HAP-1 (cell line): ENCODE results near the gene PTAFR.

Experiments used
- DNase-seq, 2 experiments: peaks; one replicate each; pipeline ENCODE4 v3.0.0-alpha.2; 2016 to 2020; ENCODE audit warnings: low spot score in 2 of 2
- H3K27me3 ChIP-seq: fragments of 250-450 bp; sonication (Bioruptor Pico); 2 replicates; pipeline ENCODE4 v1.5.1; 2020; ENCODE audit warnings: low read depth, mild to moderate bottlenecking, moderate library complexity
- H3K36me3 ChIP-seq: fragments of 250-450 bp; sonication (Bioruptor Pico); replicated peaks from 2 replicates; pipeline ENCODE4 v1.5.1; 2020; ENCODE audit warnings: mild to moderate bottlenecking
- H3K4me1 ChIP-seq: fragments of 250-450 bp; sonication (Bioruptor Pico); 2 replicates; pipeline ENCODE4 v1.5.1; 2020; ENCODE audit warnings: mild to moderate bottlenecking
- H3K4me3 ChIP-seq: fragments of 250-450 bp; sonication (Bioruptor Pico); 2 replicates; pipeline ENCODE4 v1.5.1; 2020; ENCODE audit warnings: mild to moderate bottlenecking, moderate library complexity
- H3K9me3 ChIP-seq: fragments of 250-450 bp; sonication (Bioruptor Pico); 2 replicates; pipeline ENCODE4 v1.5.1; 2020; ENCODE audit warnings: mild to moderate bottlenecking, moderate library complexity
- in situ Hi-C: fragments of 300-500 bp; cut with MboI; formaldehyde crosslinking; loops from 3 replicates; pipeline ENCODE4 v1.14.3; 2020; ENCODE audit warnings: low sequenced_read_pairs, inconsistent platforms, mixed read lengths

Gene PTAFR

GRCh38 chr1:28176492-28177470 is at the start of gene PTAFR:
Gene PTAFR (minus strand): TSS chr1:28176690. CDS start chr1:28151021, 25,669 bp downstream.
- no peaks in the 10 kb centered on the region for H3K9me3 ChIP-seq
- no peaks in the 10 kb centered on the region for H3K4me1 ChIP-seq
- no peak within 1 kb of the TSS for H3K4me3 ChIP-seq
- DNase-seq, result no peak
- no peaks in the 10 kb centered on the region for H3K36me3 ChIP-seq
- H3K27me3 ChIP-seq, result no peaks in the 10 kb centered on the region
- in situ Hi-C loops, result no loop called here

GRCh38 chr1:28213315-28213714 is 36.8 kb upstream of the PTAFR start:
- no peak overlapping the region for H3K4me3 ChIP-seq
- peaks cover 6% of the 10 kb centered on the region for H3K4me1 ChIP-seq
- in situ Hi-C loops, result no loop called here
- no peaks in the 10 kb centered on the region for H3K27me3 ChIP-seq
- H3K36me3 ChIP-seq, result peaks cover 37% of the 10 kb centered on the region
- no peaks in the 10 kb centered on the region for H3K9me3 ChIP-seq
- no peak for DNase-seq

- H3K4me3 ChIP-seq, result no peak overlapping the region
- no peak for DNase-seq
- H3K27me3 ChIP-seq, result no peaks in the 10 kb centered on the region
- H3K4me1 ChIP-seq, result peaks cover 6% of the 10 kb centered on the region
- in situ Hi-C loops, result no loop called here
- H3K9me3 ChIP-seq, result no peaks in the 10 kb centered on the region
- peaks cover 55% of the 10 kb centered on the region for H3K36me3 ChIP-seq
These were observed 33.2 kb upstream of the PTAFR start for GRCh38 chr1:28209700-28210099.

GRCh38 chr1:28208818-28209441 is 32.4 kb upstream of the PTAFR start:
- H3K4me1 ChIP-seq, result peaks cover 6% of the 10 kb centered on the region
- H3K4me3 ChIP-seq, result no peak overlapping the region
- peak; percentile 47 to 69 for DNase-seq
- H3K9me3 ChIP-seq, result no peaks in the 10 kb centered on the region
- H3K36me3 ChIP-seq, result peaks cover 63% of the 10 kb centered on the region
- H3K27me3 ChIP-seq, result no peaks in the 10 kb centered on the region
- in situ Hi-C loops, result no loop called here

- no peak overlapping the region for H3K4me3 ChIP-seq
- DNase-seq, result no peak
- peaks cover 68% of the 10 kb centered on the region for H3K36me3 ChIP-seq
- no peaks in the 10 kb centered on the region for H3K9me3 ChIP-seq
- H3K4me1 ChIP-seq, result peaks cover 6% of the 10 kb centered on the region
- in situ Hi-C loops, result no loop called here
- no peaks in the 10 kb centered on the region for H3K27me3 ChIP-seq
These were observed 28.8 kb upstream of the PTAFR start for GRCh38 chr1:28205243-28205642.

- DNase-seq, result no peak
- Histone ChIP-seq H3K4me3 (no peak overlapping the region), H3K4me1 (no peaks in the 10 kb centered on the region), H3K36me3 (peaks cover 56% of the 10 kb centered on the region), H3K27me3 (no peaks in the 10 kb centered on the region), H3K9me3 (no peaks in the 10 kb centered on the region)
- in situ Hi-C loops, result no loop called here
These were observed 23.9 kb upstream of the PTAFR start for GRCh38 chr1:28200234-28200873.

- no peaks in the 10 kb centered on the region for H3K9me3 ChIP-seq
- peaks cover 48% of the 10 kb centered on the region for H3K36me3 ChIP-seq
- H3K27me3 ChIP-seq, result no peaks in the 10 kb centered on the region
- no peaks in the 10 kb centered on the region for H3K4me1 ChIP-seq
- in situ Hi-C loops, result no loop called here
- DNase-seq, result no peak
- no peak overlapping the region for H3K4me3 ChIP-seq
These were observed 23.1 kb upstream of the PTAFR start for GRCh38 chr1:28199328-28200233.

GRCh38 chr1:28197682-28198415 is 21.4 kb upstream of the PTAFR start:
- DNase-seq, result no peak
- in situ Hi-C loops, result no loop called here
- Histone ChIP-seq H3K4me1 (no peaks in the 10 kb centered on the region), H3K4me3 (no peak overlapping the region), H3K27me3 (no peaks in the 10 kb centered on the region), H3K36me3 (peaks cover 31% of the 10 kb centered on the region), H3K9me3 (no peaks in the 10 kb centered on the region)

- no peak for DNase-seq
- no peaks in the 10 kb centered on the region for H3K27me3 ChIP-seq
- no peaks in the 10 kb centered on the region for H3K4me1 ChIP-seq
- no peak overlapping the region for H3K4me3 ChIP-seq
- H3K36me3 ChIP-seq, result peaks cover 27% of the 10 kb centered on the region
- in situ Hi-C loops, result no loop called here
- no peaks in the 10 kb centered on the region for H3K9me3 ChIP-seq
These were observed 19.8 kb upstream of the PTAFR start for GRCh38 chr1:28196330-28196729.

GRCh38 chr1:28195780-28196179 is 19.3 kb upstream of the PTAFR start:
- Histone ChIP-seq H3K27me3 (no peaks in the 10 kb centered on the region), H3K4me1 (no peaks in the 10 kb centered on the region), H3K9me3 (no peaks in the 10 kb centered on the region), H3K36me3 (peaks cover 21% of the 10 kb centered on the region), H3K4me3 (no peak overlapping the region)
- no peak for DNase-seq
- in situ Hi-C loops, result no loop called here

- Histone ChIP-seq H3K36me3 (peaks cover 11% of the 10 kb centered on the region), H3K27me3 (no peaks in the 10 kb centered on the region), H3K9me3 (no peaks in the 10 kb centered on the region), H3K4me1 (no peaks in the 10 kb centered on the region), H3K4me3 (no peak overlapping the region)
- no peak for DNase-seq
- in situ Hi-C loops, result no loop called here
These were observed 18.0 kb upstream of the PTAFR start for GRCh38 chr1:28194326-28195035.

- H3K4me1 ChIP-seq, result no peaks in the 10 kb centered on the region
- no peaks in the 10 kb centered on the region for H3K9me3 ChIP-seq
- H3K27me3 ChIP-seq, result no peaks in the 10 kb centered on the region
- DNase-seq, result peak in 1 of 2 experiments; percentile 16
- H3K36me3 ChIP-seq, result peaks cover 4% of the 10 kb centered on the region
- in situ Hi-C loops, result no loop called here
- H3K4me3 ChIP-seq, result no peak overlapping the region
These were observed 17.2 kb upstream of the PTAFR start for GRCh38 chr1:28193701-28194161.
